GM23248 (cell line): Measurements from ENCODE around the gene MAML2. TPM values are rescaled to one million over a fixed set of nuclear protein-coding genes. Genes with fewer than 3 reads are reported as not detected.

Experiments
- DNase-seq: peaks from one replicate; pipeline ENCODE4 v3.0.0-alpha.2; 2015
- H2AFZ ChIP-seq: fragments of 200-600 bp; sonication (generic); 2 replicates; pipeline ENCODE4 v1.6.1; 2016; ENCODE audit warnings: antibody characterized with exemption
- H3F3A ChIP-seq: fragments of 200-600 bp; sonication (generic); 2 replicates; pipeline ENCODE4 v1.6.1; 2016; ENCODE audit warnings: mild to moderate bottlenecking, antibody characterized with exemption, mixed run types; ENCODE audit not compliant: insufficient read depth
- H3K27ac ChIP-seq: fragments of 200-600 bp; sonication (generic); 2 replicates; pipeline ENCODE4 v1.5.1; 2016; ENCODE audit warnings: mild to moderate bottlenecking
- H3K27me3 ChIP-seq: fragments of 200-600 bp; sonication (generic); replicated peaks from 2 replicates; pipeline ENCODE4 v1.6.1; 2016; ENCODE audit warnings: mild to moderate bottlenecking; ENCODE audit not compliant: insufficient read depth
- H3K36me3 ChIP-seq: fragments of 200-600 bp; sonication (generic); 2 replicates; pipeline ENCODE4 v1.6.1; 2016; ENCODE audit warnings: low read depth, mild to moderate bottlenecking
- H3K4me1 ChIP-seq: fragments of 200-600 bp; sonication (generic); 2 replicates; pipeline ENCODE4 v1.6.1; 2016; ENCODE audit warnings: mild to moderate bottlenecking; ENCODE audit not compliant: insufficient read depth
- H3K4me2 ChIP-seq: fragments of 200-600 bp; sonication (generic); one replicate; pipeline ENCODE4 v1.6.1; 2016; ENCODE audit warnings: mild to moderate bottlenecking; ENCODE audit not compliant: unreplicated experiment
- H3K4me3 ChIP-seq: fragments of 200-600 bp; sonication (generic); 2 replicates; pipeline ENCODE4 v1.5.1; 2016; ENCODE audit warnings: mild to moderate bottlenecking
- H3K79me2 ChIP-seq: fragments of 200-600 bp; sonication (generic); 2 replicates; pipeline ENCODE4 v1.6.1; 2016; ENCODE audit warnings: mild to moderate bottlenecking; ENCODE audit not compliant: insufficient read depth
- H3K9ac ChIP-seq: fragments of 200-600 bp; sonication (generic); 2 replicates; pipeline ENCODE4 v1.6.1; 2016; ENCODE audit warnings: mild to moderate bottlenecking
- H3K9me2 ChIP-seq: fragments of 200-600 bp; sonication (generic); 2 replicates; pipeline ENCODE4 v1.6.1; 2016; ENCODE audit warnings: mixed run types, mild to moderate bottlenecking, moderate library complexity; ENCODE audit not compliant: insufficient read depth
- H3K9me3 ChIP-seq: fragments of 200-600 bp; sonication (generic); one replicate; pipeline ENCODE4 v1.6.1; 2017; ENCODE audit warnings: low read depth
- H4K20me1 ChIP-seq: fragments of 200-600 bp; sonication (generic); 2 replicates; pipeline ENCODE4 v1.6.0; 2016; ENCODE audit not compliant: insufficient read depth
- EZH2 ChIP-seq: fragments of 200-600 bp; sonication (generic); IDR thresholded peaks from 2 replicates; pipeline ENCODE4 v1.6.1; 2018; ENCODE audit warnings: antibody characterized with exemption, mild to moderate bottlenecking; ENCODE audit not compliant: insufficient read depth, poor library complexity, severe bottlenecking
- EZH2phosphoT487 ChIP-seq: fragments of 200-600 bp; sonication (generic); IDR thresholded peaks from 2 replicates; pipeline ENCODE4 v1.6.1; 2018; ENCODE audit warnings: antibody characterized with exemption, moderate library complexity, mild to moderate bottlenecking, low read depth; ENCODE audit not compliant: insufficient read depth
- WGBS, 2 experiments: methylation state at CpG; one replicate each; pipeline ENCODE4 v1.1.6; 2015 to 2017; ENCODE audit warnings: low lambda C conversion rate in 2 of 2, low coverage in 1 of 2; ENCODE audit errors: missing lambda C conversion rate in 2 of 2; 5-methylcytosine and 5-hydroxymethylcytosine counted together
- in situ Hi-C: fragments of 300-500 bp; cut with MboI; formaldehyde crosslinking; loops from 2 replicates; pipeline ENCODE4 v1.15.0; 2020
- polyA plus RNA-seq: library from polyadenylated mRNA; unstranded; fragments of >200 nt; fragmentation: Nextera tagmentation; extraction: Ambion mirVana; gene quantifications from 2 replicates; pipeline ENCODE4 v1.2.1, GENCODE V29; 2016
- total RNA-seq: library from RNA; depleted of rRNA; stranded (reverse); fragments of >200 nt; shearing (Covaris generic); gene quantifications from 2 replicates; pipeline ENCODE4 v1.2.3, GENCODE V29; 2014

Gene MAML2
- total and polyA plus RNA-seq, 2 experiments from 2014 or later = 7.4 to 23.7 TPM

DNA sequence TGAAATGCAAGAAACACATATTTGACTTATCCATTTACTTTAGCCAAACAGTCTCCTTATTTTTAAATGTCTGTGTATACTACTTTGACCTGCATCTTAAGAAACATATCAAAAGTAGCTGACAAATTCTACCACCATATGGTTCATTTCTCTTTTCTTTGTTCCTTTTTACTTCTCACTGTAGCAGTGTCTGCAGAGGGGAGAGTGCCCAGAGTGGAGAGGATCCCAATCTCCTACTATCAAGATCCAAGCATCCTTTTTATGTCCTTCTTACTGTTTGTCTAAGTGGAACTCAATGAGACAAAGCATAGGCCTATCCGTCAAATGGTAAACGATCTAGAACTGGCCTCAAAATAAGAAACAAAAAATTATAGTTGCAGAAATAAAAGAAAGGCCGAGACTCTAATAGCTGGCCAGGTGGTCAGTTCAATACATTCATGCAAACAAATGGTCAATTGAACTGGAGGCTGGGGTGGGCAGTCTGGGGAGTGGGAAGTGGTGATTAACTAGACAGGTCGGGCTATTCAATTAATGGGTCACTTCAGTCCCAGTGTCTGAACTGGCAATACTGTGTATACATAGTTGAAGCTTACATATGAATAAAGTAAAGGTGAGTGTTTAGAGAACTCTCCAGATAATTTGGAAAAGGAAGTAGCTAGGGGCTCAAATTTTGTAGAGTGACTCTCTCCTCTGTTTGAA lies 149.1 kb downstream of the MAML2 start:
- Histone ChIP-seq H3K9me3 (no peaks in the 10 kb centered on the region), H3K27me3 (no peaks in the 10 kb centered on the region), H2AFZ (no peak overlapping the region), H3K4me3 (no peak overlapping the region), H3K9ac (no peak overlapping the region), H3K27ac (no peak overlapping the region), H4K20me1 (no peaks in the 10 kb centered on the region), H3K79me2 (peaks cover 100% of the 10 kb centered on the region), H3K9me2 (no peaks in the 10 kb centered on the region; the same call in 1 of the 2 replicates), H3K4me1 (peaks cover 29% of the 10 kb centered on the region), H3F3A (peaks cover 35% of the 10 kb centered on the region), H3K36me3 (no peaks in the 10 kb centered on the region; the same call in 1 of the 2 replicates), H3K4me2 (no peak overlapping the region)
- DNase-seq = no peak
- WGBS, 2 experiments = 89 to 92% methylated on average over 4 of the region's 4 CpGs
- in situ Hi-C loops = no loop called here
- TF ChIP-seq EZH2phosphoT487 (no peak), EZH2 (no peak)

DNA sequence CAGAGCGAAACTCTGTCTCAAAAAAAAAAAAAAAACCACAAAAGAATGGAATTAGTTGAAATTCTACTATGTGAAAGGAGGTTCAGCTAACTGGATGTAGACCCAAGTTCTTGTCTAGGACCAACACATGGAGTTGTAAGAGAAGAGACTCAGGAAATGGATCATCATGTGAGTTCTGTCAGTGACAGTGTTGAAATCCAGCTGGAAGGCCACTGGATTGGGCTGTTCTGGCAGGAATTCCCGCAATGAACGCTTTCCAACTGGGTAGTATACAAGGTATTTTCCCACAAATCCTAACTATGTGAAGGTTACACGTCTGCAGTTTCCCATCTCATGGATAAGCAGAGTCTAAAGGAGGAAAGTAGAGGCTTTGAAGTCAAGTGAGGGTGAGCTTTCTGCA lies 151.2 kb downstream of the MAML2 start:
- no peak overlapping the region for H3K4me2 ChIP-seq
- DNase-seq = no peak
- H3K9ac ChIP-seq = no peak overlapping the region
- no peak overlapping the region for H2AFZ ChIP-seq
- no peaks in the 10 kb centered on the region for H3K9me2 ChIP-seq
- H3K79me2 ChIP-seq = peaks cover 83% of the 10 kb centered on the region
- in situ Hi-C loops = no loop called here
- peaks cover 50% of the 10 kb centered on the region for H3K4me1 ChIP-seq
- 82 to 90% methylated on average over 4 of the region's 4 CpGs for whole genome bisulfite sequencing, 2 experiments
- H3K9me3 ChIP-seq = no peaks in the 10 kb centered on the region
- H3K27ac ChIP-seq = no peak overlapping the region
- no peaks in the 10 kb centered on the region for H3K36me3 ChIP-seq
- peaks cover 38% of the 10 kb centered on the region for H3F3A ChIP-seq
- H4K20me1 ChIP-seq = no peaks in the 10 kb centered on the region
- TF ChIP-seq EZH2phosphoT487 (no peak), EZH2 (no peak)
- H3K27me3 ChIP-seq = no peaks in the 10 kb centered on the region
- no peak overlapping the region for H3K4me3 ChIP-seq

- Histone ChIP-seq H3K79me2 (peaks cover 83% of the 10 kb centered on the region), H3K27me3 (no peaks in the 10 kb centered on the region), H3K9ac (peak overlapping the region; percentile 74), H3K9me2 (no peaks in the 10 kb centered on the region), H3K27ac (peak overlapping the region; percentile 95), H3K36me3 (no peaks in the 10 kb centered on the region), H3K9me3 (no peaks in the 10 kb centered on the region), H4K20me1 (no peaks in the 10 kb centered on the region), H3K4me2 (peak overlapping the region; percentile 53), H3K4me1 (peaks cover 61% of the 10 kb centered on the region), H3K4me3 (peak overlapping the region; percentile 49; the same call in 1 of the 2 replicates), H3F3A (peaks cover 61% of the 10 kb centered on the region), H2AFZ (no peak overlapping the region)
- TF ChIP-seq EZH2phosphoT487 (no peak), EZH2 (no peak)
- in situ Hi-C loops = no loop called here
- DNase-seq = no peak
- 100% methylated on average over 1 of the region's 1 CpG for WGBS, 2 experiments
Measured at GRCh38 chr11:96189351-96189750, 153.6 kb downstream of the MAML2 start.

GRCh38 chr11:96188243-96189006 lies 154.6 kb downstream of the MAML2 start:
- Histone ChIP-seq H3K27ac (peak overlapping the region; percentile 95), H3K4me1 (peaks cover 51% of the 10 kb centered on the region), H3F3A (peaks cover 61% of the 10 kb centered on the region), H3K4me3 (peak overlapping the region; percentile 49), H3K27me3 (no peaks in the 10 kb centered on the region), H3K79me2 (peaks cover 83% of the 10 kb centered on the region), H3K9ac (peak overlapping the region; percentile 74), H3K4me2 (peak overlapping the region; percentile 53), H3K9me3 (no peaks in the 10 kb centered on the region), H3K9me2 (no peaks in the 10 kb centered on the region), H4K20me1 (no peaks in the 10 kb centered on the region), H3K36me3 (no peaks in the 10 kb centered on the region), H2AFZ (no peak overlapping the region)
- no peak for TF ChIP-seq EZH2
- TF ChIP-seq EZH2phosphoT487 = no peak
- WGBS, 2 experiments = 0% methylated on average over 2 of the region's 2 CpGs
- DNase-seq = peak; percentile 93
- in situ Hi-C loops = no loop called here
